Fibroblast of the aortic adventitia (primary cell): ENCODE data around the gene JAKMIP1. TPM values are rescaled to one million over a fixed set of nuclear protein-coding genes. Genes with fewer than 3 reads are reported as not detected.

Source experiments
- DNase-seq: peaks from one replicate; pipeline ENCODE4 v3.0.0-alpha.2; 2010; ENCODE audit warnings: low read depth
- H3K4me3 ChIP-seq: 2 replicates; pipeline ENCODE4 v1.5.1; 2011; ENCODE audit warnings: low read depth, mild to moderate bottlenecking, control low read depth, low read length, moderate library complexity
- total RNA-seq: library from RNA; depleted of rRNA; stranded (reverse); fragments of >200 nt; gene quantifications from 2 replicates; pipeline ENCODE4 v1.2.3, GENCODE V29; 2012; ENCODE audit warnings: low replicate concordance
- TF ChIP-seq, protein P1 (sequence below): IDR thresholded peaks from 2 replicates; pipeline ENCODE4 v1.5.1; 2011; ENCODE audit warnings: mild to moderate bottlenecking, low read length, control low read depth, inconsistent platforms; ENCODE audit not compliant: insufficient read depth

JAKMIP1 gene
- total RNA-seq, 1 donor = not detected

- H3K4me3 ChIP-seq = no peak overlapping the region
- no peak for DNase-seq
- TF ChIP-seq, protein P1, sequence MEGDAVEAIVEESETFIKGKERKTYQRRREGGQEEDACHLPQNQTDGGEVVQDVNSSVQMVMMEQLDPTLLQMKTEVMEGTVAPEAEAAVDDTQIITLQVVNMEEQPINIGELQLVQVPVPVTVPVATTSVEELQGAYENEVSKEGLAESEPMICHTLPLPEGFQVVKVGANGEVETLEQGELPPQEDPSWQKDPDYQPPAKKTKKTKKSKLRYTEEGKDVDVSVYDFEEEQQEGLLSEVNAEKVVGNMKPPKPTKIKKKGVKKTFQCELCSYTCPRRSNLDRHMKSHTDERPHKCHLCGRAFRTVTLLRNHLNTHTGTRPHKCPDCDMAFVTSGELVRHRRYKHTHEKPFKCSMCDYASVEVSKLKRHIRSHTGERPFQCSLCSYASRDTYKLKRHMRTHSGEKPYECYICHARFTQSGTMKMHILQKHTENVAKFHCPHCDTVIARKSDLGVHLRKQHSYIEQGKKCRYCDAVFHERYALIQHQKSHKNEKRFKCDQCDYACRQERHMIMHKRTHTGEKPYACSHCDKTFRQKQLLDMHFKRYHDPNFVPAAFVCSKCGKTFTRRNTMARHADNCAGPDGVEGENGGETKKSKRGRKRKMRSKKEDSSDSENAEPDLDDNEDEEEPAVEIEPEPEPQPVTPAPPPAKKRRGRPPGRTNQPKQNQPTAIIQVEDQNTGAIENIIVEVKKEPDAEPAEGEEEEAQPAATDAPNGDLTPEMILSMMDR = no peak
Observed at GRCh38 chr4:6157926-6158325, 42.4 kb downstream of the JAKMIP1 start.

DNA sequence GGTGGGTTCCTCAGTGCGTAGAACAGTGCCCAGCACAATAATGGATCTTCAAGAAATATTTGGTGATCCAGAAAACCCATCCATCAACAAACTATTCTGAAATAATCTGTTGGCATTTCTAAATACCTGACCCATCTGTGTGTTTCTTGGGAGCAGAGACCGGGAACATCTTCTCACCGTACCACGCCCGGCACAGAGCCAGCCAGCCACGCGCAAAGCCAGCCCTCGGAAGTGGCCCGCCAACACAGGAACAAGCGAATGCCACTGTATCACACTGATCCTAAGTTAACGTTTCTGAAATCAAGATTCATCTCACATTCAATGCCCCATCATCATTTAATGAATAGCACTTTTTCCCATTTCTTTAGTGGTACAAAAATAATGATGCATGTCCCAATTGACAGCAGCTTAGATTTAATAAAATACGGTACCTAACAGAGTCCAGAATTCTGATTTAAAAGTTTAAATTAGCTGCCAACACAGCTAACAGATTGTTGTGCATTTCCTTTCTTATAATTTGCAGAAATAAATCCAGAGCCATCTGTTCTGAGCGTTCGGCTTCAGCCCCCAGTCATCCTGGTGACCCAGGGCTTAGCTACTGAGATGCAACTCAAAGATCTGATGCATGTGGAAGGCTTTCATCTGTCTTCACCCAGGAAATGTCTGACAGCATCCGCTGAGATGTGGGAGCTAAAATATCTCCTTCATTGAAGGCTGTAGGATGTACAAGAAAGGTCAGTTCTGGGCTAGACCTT lies 44.2 kb downstream of the JAKMIP1 start:
- no peak for DNase-seq
- TF ChIP-seq, protein P1 = no peak
- no peak overlapping the region for H3K4me3 ChIP-seq

GRCh38 chr4:6154875-6155274 lies 45.5 kb downstream of the JAKMIP1 start:
- no peak overlapping the region for H3K4me3 ChIP-seq
- TF ChIP-seq, protein P1 = no peak
- no peak for DNase-seq

- no peak overlapping the region for H3K4me3 ChIP-seq
- no peak for DNase-seq
- TF ChIP-seq, protein P1 = no peak
Observed at GRCh38 chr4:6153874-6154273, 46.5 kb downstream of the JAKMIP1 start.

DNA sequence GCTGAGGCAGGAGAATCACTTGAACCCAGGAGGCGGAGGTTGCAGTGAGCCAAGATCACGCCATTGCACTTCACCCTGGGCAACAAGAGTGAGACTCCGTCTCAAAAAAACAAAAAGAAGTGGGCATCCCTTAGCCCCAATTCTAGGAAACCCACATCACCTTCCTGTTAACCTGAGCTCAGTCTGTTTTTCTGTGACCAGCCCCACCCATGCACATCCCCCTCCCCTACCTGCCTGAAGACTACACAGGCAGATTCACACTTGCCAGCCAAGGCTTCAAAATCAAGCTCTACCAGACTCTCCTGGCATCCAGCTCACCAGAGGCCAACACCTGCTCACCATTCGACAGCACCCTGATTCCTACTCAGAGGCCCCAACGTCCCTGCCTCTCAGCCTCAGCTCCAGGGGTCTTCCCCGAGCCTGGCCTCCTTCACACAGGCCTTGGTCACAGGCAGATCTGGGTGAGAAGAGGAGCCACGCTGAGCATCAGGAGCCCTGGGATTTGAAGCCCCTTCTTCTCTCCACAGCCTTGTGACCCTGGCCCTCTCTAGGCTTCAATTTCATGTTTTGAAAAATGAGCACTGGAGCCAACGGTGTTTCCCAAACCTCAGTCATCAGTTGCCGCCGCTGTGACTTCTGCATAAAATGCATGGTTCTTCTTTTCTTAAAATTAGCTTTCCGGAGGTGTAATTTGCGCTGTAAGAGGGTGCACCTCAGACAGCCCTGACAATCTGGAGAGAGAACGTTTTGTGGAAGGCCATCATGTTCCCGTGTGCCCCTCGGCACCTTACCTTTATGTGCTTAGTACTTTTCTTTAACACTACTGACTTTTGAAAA lies 47.3 kb downstream of the JAKMIP1 start:
- TF ChIP-seq, protein P1 = no peak
- H3K4me3 ChIP-seq = no peak overlapping the region
- DNase-seq = no peak

DNA sequence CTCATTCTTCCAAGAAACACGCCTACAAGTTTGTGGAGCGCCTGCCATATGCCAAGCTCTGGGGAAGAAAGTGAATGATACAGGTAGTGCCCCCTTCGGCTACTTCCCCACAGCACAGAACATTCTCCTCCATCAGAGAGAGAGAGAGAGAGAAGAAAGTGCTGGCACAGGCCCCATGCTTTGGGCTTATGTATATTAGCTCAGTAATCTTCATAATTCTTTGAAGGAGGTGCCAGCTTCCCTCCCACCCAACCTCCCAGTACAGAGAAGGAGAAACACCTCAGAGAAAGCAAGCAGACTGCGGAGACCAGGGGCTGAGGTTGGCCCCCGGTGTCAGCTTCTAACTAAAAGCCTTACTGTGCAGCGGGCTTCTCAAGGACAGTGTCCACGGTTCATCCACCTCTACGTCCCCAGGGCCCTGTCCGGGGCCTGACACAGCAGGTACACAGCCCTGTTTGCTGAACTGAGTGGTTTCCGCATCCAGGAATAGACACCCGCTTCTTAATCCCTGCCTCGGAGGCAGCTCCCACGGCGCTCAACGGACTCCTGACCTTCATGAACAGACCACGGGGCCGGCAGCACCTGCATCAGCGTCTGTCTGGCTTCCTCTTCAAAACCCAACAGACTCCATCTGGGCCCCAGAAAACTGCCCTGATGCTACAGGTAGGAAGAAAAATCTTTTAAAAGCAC lies 50.2 kb downstream of the JAKMIP1 start:
- TF ChIP-seq, protein P1 = no peak
- H3K4me3 ChIP-seq = no peak overlapping the region
- no peak for DNase-seq
